ENCODE results near the gene PPP6R2.

The PPP6R2 gene

DNA sequence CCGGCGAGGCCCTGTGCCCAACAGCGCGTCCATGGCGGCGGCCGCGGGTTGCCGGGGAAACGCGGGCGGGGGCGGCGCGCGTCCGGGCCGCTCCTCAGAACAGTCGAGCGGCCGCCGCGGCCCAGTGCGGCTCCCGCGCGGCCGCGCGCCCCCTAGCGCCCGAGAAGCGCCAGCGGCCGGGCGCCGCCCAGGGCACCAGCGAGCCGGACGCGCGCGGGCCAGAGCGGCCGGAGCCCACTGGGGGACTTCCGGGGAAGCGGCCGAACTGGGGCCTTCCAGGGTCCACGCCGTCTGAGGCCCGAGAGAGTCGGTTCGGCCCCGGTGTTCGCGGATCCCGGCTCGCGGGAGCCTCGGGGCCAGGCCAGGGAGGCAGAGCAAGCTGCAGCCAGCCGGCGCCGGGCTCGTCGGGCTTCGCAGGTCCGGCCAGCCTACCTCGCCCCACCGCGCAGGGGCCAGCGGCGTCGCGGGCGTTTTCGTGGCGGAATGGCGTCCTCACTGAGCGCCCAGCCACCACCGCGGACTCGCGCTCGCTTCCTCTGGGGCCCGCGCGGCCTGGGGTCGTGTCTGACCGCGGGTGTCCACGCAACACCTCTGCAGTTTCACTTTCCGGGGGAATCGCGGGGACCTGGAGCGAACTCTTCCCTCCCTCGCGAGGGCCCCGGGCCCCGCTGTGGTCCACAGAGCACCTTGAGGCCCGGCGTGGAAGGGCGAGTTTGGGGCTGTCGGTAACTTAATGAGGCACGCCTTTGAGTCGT, 16.0 kb upstream of the PPP6R2 start, which contains the start of gene DENND6B (continued):
- TF ChIP-seq, protein P1, sequence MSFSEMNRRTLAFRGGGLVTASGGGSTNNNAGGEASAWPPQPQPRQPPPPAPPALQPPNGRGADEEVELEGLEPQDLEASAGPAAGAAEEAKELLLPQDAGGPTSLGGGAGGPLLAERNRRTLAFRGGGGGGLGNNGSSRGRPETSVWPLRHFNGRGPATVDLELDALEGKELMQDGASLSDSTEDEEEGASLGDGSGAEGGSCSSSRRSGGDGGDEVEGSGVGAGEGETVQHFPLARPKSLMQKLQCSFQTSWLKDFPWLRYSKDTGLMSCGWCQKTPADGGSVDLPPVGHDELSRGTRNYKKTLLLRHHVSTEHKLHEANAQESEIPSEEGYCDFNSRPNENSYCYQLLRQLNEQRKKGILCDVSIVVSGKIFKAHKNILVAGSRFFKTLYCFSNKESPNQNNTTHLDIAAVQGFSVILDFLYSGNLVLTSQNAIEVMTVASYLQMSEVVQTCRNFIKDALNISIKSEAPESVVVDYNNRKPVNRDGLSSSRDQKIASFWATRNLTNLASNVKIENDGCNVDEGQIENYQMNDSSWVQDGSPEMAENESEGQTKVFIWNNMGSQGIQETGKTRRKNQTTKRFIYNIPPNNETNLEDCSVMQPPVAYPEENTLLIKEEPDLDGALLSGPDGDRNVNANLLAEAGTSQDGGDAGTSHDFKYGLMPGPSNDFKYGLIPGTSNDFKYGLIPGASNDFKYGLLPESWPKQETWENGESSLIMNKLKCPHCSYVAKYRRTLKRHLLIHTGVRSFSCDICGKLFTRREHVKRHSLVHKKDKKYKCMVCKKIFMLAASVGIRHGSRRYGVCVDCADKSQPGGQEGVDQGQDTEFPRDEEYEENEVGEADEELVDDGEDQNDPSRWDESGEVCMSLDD (tag by site-specific recombination; IDR thresholded peaks at IDR 0.05), result peak; percentile 19; the same call in 1 of the 2 replicates
- TF ChIP-seq ZNF157 (tag by site-specific recombination; IDR thresholded peaks at IDR 0.05) (no peak), ZNF830 (tag by site-specific recombination; IDR thresholded peaks at IDR 0.05; ENCODE audit: low read depth) (no peak), GLIS1 (tag by site-specific recombination; IDR thresholded peaks at IDR 0.05) (peak; percentile 16; the same call in 1 of the 2 replicates), ZNF16 (tag by site-specific recombination; IDR thresholded peaks at IDR 0.05; ENCODE audit: low read depth) (no peak), ZNF747 (tag by site-specific recombination; IDR thresholded peaks at IDR 0.05) (no peak), ZNF660 (tag by site-specific recombination; IDR thresholded peaks at IDR 0.05) (peak; percentile 71), GLI2 (tag by site-specific recombination; IDR thresholded peaks at IDR 0.05; ENCODE audit: borderline replicate concordance, low read depth) (no peak), ZSCAN16 (tag by site-specific recombination; IDR thresholded peaks at IDR 0.05) (no peak), OSR2 (tag by site-specific recombination; IDR thresholded peaks at IDR 0.05) (no peak), ZNF585B (tag by site-specific recombination; IDR thresholded peaks at IDR 0.05) (no peak), KLF8 (tag by site-specific recombination; IDR thresholded peaks at IDR 0.05) (peak; percentile 61; the same call in 1 of the 2 replicates), ZFP69B (tag by site-specific recombination; IDR thresholded peaks at IDR 0.05) (no peak), ZNF341 (tag by site-specific recombination; IDR thresholded peaks at IDR 0.05; ENCODE audit: low read depth) (0 out of 2 replicates have a peak, but pooled peaks have one; percentile 14), ZNF221 (tag by site-specific recombination; IDR thresholded peaks at IDR 0.05; ENCODE audit: borderline replicate concordance) (no peak), YY1 (tag by site-specific recombination; IDR thresholded peaks at IDR 0.05) (peak; percentile 79), ZNF394 (tag by site-specific recombination; IDR thresholded peaks at IDR 0.05; ENCODE audit: borderline replicate concordance) (no peak), BCL11A (tag by site-specific recombination; IDR thresholded peaks at IDR 0.05; ENCODE audit: low read depth) (no peak), ZNF843 (tag by site-specific recombination; IDR thresholded peaks at IDR 0.05) (no peak)
- TF ChIP-seq, protein P2, sequence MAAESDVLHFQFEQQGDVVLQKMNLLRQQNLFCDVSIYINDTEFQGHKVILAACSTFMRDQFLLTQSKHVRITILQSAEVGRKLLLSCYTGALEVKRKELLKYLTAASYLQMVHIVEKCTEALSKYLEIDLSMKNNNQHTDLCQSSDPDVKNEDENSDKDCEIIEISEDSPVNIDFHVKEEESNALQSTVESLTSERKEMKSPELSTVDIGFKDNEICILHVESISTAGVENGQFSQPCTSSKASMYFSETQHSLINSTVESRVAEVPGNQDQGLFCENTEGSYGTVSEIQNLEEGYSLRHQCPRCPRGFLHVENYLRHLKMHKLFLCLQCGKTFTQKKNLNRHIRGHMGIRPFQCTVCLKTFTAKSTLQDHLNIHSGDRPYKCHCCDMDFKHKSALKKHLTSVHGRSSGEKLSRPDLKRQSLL (tag by site-specific recombination; IDR thresholded peaks at IDR 0.05), result no peak
- TF ChIP-seq, protein P3, sequence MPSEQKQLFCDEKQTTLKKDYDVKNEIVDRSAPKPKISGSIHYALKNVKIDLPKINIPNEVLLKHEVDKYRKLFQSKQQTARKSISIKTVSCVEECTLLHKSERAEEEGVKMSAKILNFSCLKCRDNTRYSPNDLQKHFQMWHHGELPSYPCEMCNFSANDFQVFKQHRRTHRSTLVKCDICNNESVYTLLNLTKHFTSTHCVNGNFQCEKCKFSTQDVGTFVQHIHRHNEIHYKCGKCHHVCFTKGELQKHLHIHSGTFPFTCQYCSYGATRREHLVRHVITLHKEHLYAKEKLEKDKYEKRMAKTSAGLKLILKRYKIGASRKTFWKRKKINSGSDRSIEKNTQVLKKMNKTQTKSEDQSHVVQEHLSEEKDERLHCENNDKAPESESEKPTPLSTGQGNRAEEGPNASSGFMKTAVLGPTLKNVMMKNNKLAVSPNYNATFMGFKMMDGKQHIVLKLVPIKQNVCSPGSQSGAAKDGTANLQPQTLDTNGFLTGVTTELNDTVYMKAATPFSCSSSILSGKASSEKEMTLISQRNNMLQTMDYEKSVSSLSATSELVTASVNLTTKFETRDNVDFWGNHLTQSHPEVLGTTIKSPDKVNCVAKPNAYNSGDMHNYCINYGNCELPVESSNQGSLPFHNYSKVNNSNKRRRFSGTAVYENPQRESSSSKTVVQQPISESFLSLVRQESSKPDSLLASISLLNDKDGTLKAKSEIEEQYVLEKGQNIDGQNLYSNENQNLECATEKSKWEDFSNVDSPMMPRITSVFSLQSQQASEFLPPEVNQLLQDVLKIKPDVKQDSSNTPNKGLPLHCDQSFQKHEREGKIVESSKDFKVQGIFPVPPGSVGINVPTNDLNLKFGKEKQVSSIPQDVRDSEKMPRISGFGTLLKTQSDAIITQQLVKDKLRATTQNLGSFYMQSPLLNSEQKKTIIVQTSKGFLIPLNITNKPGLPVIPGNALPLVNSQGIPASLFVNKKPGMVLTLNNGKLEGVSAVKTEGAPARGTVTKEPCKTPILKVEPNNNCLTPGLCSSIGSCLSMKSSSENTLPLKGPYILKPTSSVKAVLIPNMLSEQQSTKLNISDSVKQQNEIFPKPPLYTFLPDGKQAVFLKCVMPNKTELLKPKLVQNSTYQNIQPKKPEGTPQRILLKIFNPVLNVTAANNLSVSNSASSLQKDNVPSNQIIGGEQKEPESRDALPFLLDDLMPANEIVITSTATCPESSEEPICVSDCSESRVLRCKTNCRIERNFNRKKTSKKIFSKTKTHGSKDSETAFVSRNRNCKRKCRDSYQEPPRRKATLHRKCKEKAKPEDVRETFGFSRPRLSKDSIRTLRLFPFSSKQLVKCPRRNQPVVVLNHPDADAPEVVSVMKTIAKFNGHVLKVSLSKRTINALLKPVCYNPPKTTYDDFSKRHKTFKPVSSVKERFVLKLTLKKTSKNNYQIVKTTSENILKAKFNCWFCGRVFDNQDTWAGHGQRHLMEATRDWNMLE (tag by site-specific recombination; conservative IDR thresholded peaks at IDR 0.05; ENCODE audit: low read depth), result peak; percentile 33; the same call in 1 of the 2 replicates
- TF ChIP-seq, protein P4, sequence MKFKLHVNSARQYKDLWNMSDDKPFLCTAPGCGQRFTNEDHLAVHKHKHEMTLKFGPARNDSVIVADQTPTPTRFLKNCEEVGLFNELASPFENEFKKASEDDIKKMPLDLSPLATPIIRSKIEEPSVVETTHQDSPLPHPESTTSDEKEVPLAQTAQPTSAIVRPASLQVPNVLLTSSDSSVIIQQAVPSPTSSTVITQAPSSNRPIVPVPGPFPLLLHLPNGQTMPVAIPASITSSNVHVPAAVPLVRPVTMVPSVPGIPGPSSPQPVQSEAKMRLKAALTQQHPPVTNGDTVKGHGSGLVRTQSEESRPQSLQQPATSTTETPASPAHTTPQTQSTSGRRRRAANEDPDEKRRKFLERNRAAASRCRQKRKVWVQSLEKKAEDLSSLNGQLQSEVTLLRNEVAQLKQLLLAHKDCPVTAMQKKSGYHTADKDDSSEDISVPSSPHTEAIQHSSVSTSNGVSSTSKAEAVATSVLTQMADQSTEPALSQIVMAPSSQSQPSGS (tag by site-specific recombination; IDR thresholded peaks at IDR 0.05; ENCODE audit: low read depth), result no peak
- TF ChIP-seq, protein P5, sequence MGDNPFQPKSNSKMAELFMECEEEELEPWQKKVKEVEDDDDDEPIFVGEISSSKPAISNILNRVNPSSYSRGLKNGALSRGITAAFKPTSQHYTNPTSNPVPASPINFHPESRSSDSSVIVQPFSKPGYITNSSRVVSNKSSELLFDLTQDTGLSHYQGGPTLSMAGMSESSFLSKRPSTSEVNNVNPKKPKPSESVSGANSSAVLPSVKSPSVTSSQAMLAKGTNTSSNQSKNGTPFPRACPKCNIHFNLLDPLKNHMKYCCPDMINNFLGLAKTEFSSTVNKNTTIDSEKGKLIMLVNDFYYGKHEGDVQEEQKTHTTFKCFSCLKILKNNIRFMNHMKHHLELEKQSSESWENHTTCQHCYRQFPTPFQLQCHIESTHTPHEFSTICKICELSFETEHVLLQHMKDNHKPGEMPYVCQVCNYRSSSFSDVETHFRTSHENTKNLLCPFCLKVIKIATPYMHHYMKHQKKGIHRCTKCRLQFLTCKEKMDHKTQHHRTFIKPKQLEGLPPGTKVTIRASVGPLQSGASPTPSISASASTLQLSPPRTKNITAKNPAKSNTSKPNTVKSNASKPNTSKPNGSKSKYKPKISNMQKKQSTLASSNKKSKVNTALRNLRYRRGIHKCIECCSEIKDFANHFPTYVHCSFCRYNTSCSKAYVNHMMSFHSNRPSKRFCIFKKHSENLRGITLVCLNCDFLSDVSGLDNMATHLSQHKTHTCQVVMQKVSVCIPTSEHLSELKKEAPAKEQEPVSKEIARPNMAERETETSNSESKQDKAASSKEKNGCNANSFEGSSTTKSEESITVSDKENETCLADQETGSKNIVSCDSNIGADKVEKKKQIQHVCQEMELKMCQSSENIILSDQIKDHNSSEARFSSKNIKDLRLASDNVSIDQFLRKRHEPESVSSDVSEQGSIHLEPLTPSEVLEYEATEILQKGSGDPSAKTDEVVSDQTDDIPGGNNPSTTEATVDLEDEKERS (tag by site-specific recombination; IDR thresholded peaks at IDR 0.05), result no peak
